ENCODE results near the gene TACC2. TPM values are rescaled to one million over a fixed set of nuclear protein-coding genes. Genes with fewer than 3 reads are reported as not detected.

TACC2 gene
- total and polyA plus RNA-seq, 9 of the 15 experiments (the other 6 are each of a cell fraction or from before 2014, with no cell fraction given) = under 0.01 to 0.35 (median 0.03) TPM; not detected in 6

DNA sequence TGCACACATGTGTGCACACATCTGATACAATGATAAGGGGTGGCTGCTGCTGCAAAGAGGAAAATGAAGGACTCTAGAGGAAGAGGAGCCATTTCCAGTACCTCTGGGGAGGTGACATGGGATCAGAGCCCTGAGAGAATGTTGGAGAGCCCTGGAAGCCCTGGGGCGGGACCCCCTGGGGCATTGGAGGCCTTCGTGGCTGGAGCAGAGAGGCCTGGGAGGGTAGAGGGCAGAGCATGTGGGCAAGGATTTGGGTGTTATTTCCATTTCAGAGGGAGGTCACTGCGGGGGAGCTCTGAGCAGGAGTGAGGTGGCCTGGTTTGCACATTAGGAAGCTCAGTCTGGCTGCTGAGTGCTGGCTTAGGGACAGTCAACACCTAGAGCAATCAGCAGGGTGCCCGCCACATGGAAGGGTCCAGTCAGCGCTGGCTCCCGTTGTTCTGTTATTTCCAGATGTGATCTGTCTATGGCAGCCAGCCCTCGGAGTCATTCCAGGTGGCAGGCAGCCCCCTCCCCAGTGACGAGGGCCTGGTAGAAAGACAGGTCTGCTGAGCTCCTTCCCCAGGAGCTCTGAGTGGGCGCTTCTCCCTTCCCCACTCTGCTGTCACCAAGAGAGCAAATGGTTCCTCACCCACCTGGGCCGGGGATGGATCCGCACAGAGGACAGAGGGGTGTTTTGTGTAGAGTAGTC, 258.0 kb downstream of the TACC2 start:
- intact Hi-C loops (cut with micrococcal nuclease) = no loop called here
- no peak overlapping the region for H3K27ac ChIP-seq (ENCODE audit: extremely low read depth, low read depth, low read length)
- ChIA-PET CTCF (ENCODE audit: low intra/inter-chr PET ratio) (no interaction called here), POLR2A (no interaction called here)
- H3K4me3 ChIP-seq = no peak overlapping the region
- WGBS (ENCODE audit: insufficient coverage, low coverage, missing lambda C conversion rate) = 0% methylated on average over 10 of the region's 11 CpGs
- H3K9me3 ChIP-seq (replicated peaks; ENCODE audit: control insufficient read depth, insufficient read depth, low read depth, low read length) = no peaks in the 10 kb centered on the region
- no peaks in the 10 kb centered on the region for H3K36me3 ChIP-seq (ENCODE audit: control insufficient read depth, insufficient read depth, low read length)
- H3K4me1 ChIP-seq (replicated peaks in 1 of 2; ENCODE audit: control insufficient read depth in 2 of 2, insufficient read depth in 2 of 2, low read length in 2 of 2) = no peaks in the 10 kb centered on the region
- no peak overlapping the region for H3K4me2 ChIP-seq (ENCODE audit: insufficient read depth, low read length)
- no peaks in the 10 kb centered on the region for H4K20me1 ChIP-seq (replicated peaks; ENCODE audit: control insufficient read depth, insufficient read depth, low read length)
- ATAC-seq (no peak), DNase-seq (ENCODE audit: extremely low read depth in 1 of 4, low spot score in 3 of 4) (no peak), FAIRE-seq (no peak)
- in situ Hi-C loops (cut with MboI) = no loop called here
- H3K79me2 ChIP-seq (ENCODE audit: control insufficient read depth, insufficient read depth, low read length) = no peaks in the 10 kb centered on the region
- H3K27me3 ChIP-seq (ENCODE audit: control insufficient read depth in 2 of 2, insufficient read depth in 2 of 2, low read length in 2 of 2) = peaks cover 0 to 22% of the 10 kb centered on the region in 2 experiments; a peak in 2 of 5 replicates
- no peak overlapping the region for H3K9ac ChIP-seq (ENCODE audit: insufficient read depth in 1 of 2, low read depth in 2 of 2, low read length in 2 of 2)
- BruUV-seq (replicated peaks) = no TSS peak
- H2AFZ ChIP-seq (ENCODE audit: low read depth, low read length) = no peak overlapping the region
- H3K9me1 ChIP-seq (ENCODE audit: control insufficient read depth, insufficient read depth, low read length) = no peaks in the 10 kb centered on the region
- TF ChIP-seq SPI1 (IDR thresholded peaks at IDR 0.05; ENCODE audit: borderline replicate concordance, low read depth, low read length) (no peak), CXXC5 (CRISPR knock-in tag; IDR thresholded peaks at IDR 0.05) (no peak), BHLHE40 (IDR thresholded peaks at IDR 0.05; ENCODE audit: low read length) (no peak), POLR2G (IDR thresholded peaks at IDR 0.05; ENCODE audit: low read depth, low read length) (no peak), ZNF23 (CRISPR knock-in tag; IDR thresholded peaks at IDR 0.05) (no peak), TCF7L2 (IDR thresholded peaks at IDR 0.05; ENCODE audit: low read depth, low read length) (no peak), HNRNPLL (IDR thresholded peaks at IDR 0.05; ENCODE audit: low read depth, low read length, poor library complexity, severe bottlenecking) (no peak), ZNF140 (CRISPR knock-in tag; IDR thresholded peaks at IDR 0.05) (no peak), NFE2 (IDR thresholded peaks at IDR 0.05; ENCODE audit: low read depth) (no peak)
- TF ChIP-seq, protein P1, sequence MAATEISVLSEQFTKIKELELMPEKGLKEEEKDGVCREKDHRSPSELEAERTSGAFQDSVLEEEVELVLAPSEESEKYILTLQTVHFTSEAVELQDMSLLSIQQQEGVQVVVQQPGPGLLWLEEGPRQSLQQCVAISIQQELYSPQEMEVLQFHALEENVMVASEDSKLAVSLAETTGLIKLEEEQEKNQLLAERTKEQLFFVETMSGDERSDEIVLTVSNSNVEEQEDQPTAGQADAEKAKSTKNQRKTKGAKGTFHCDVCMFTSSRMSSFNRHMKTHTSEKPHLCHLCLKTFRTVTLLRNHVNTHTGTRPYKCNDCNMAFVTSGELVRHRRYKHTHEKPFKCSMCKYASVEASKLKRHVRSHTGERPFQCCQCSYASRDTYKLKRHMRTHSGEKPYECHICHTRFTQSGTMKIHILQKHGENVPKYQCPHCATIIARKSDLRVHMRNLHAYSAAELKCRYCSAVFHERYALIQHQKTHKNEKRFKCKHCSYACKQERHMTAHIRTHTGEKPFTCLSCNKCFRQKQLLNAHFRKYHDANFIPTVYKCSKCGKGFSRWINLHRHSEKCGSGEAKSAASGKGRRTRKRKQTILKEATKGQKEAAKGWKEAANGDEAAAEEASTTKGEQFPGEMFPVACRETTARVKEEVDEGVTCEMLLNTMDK (IDR thresholded peaks at IDR 0.05; ENCODE audit: borderline replicate concordance, insufficient read depth, low read depth, low read length, poor library complexity, severe bottlenecking) = no peak
- TF ChIP-seq, protein P2, sequence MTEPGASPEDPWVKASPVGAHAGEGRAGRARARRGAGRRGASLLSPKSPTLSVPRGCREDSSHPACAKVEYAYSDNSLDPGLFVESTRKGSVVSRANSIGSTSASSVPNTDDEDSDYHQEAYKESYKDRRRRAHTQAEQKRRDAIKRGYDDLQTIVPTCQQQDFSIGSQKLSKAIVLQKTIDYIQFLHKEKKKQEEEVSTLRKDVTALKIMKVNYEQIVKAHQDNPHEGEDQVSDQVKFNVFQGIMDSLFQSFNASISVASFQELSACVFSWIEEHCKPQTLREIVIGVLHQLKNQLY (CRISPR knock-in tag; conservative IDR thresholded peaks at IDR 0.05) = no peak
- TF ChIP-seq, protein P3, sequence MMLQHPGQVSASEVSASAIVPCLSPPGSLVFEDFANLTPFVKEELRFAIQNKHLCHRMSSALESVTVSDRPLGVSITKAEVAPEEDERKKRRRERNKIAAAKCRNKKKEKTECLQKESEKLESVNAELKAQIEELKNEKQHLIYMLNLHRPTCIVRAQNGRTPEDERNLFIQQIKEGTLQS (IDR thresholded peaks at IDR 0.05) = no peak
- TF ChIP-seq, protein P3 (CRISPR knock-in tag; conservative IDR thresholded peaks at IDR 0.05) = no peak
